Inflammatory macrophage treated with lipopolysaccharide for 4 hours (primary cell): ENCODE measurements around the gene SLC25A12.
A peak's percentile ranks its signal among the peaks of the same experiment; 100 is the strongest.

Experiments
- DNase-seq: peaks from one replicate; pipeline ENCODE4 v3.0.0-alpha.2; 2020

SLC25A12 gene

GRCh38 chr2:171889333-171889732 is 4.7 kb downstream of the SLC25A12 start:
- DNase-seq = no peak

GRCh38 chr2:171883275-171883893 is 10.7 kb downstream of the SLC25A12 start:
- no peak for DNase-seq

- DNase-seq = no peak
Measured at GRCh38 chr2:171882089-171882769, 11.8 kb downstream of the SLC25A12 start.

DNA sequence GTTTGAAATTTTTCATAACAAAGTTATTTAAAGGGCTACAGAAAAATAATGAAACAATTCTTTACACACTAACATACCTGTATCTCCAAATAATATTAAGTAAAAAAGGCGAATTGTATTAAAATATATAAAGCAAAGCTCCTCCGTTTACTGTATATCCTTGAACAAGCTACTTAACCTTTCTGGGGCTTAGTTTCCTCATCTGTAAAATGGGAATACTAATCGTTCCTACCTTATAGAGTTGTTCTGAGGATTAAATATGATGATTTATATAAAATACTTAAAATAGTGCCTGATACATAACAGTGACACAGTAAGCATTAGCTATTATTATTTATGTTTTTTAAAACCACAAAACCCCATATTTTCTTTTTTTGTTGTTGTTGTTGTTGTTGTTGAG is 13.3 kb downstream of the SLC25A12 start:
- no peak for DNase-seq

DNA sequence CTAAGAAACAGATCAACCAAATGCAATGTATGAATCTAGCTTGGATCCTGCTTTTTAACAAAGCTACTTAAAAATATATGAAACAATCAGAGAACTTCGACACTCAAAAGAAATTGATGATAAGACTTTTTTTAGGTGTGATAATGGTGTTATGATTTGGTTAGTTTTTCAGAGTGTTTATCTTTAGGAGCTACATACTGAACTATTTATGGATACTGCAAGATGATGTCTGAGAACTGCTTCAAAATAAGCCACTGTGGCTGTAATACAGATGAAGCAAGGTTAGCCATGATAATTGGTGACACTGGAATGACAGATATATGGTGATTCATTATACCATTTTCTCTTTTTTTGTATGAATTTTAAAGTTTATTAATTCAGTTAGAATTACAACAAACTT is 14.2 kb downstream of the SLC25A12 start:
- no peak for DNase-seq

GRCh38 chr2:171878481-171878993 is 15.5 kb downstream of the SLC25A12 start:
- no peak for DNase-seq

GRCh38 chr2:171874963-171875362 is 19.1 kb downstream of the SLC25A12 start:
- no peak for DNase-seq

- DNase-seq = no peak
Measured at GRCh38 chr2:171874517-171874916, 19.5 kb downstream of the SLC25A12 start.

DNA sequence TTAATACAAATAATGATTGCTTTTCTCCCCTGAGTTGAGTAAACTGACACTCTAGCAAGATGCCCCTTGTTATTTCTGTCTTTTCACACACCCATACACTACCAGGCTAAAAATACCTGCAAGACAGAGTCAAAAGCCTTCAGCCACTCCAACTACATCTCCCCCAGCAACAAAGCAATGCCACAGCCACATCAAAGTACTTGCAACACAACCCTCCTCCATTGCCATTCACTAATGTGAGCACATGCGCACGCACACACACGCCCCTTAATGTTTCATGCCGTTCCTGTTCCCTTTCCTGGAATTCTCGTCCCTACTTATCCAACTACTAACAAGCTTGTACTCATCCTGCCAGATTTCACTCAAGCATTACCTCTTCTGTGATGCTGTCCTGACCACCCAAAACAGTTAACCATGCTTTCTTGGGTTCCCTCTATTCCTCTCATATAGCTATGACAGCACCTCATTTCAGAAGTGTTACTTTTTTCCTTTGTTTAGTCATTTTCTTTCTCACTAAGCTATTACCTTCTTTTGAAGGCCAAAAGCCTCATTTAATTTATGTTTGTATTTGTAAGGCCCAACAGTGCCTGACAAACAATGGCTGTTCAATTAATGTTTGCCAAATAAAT is 29.6 kb downstream of the SLC25A12 start:
- no peak for DNase-seq

- no peak for DNase-seq
Measured at GRCh38 chr2:171862501-171862900, 31.5 kb downstream of the SLC25A12 start.

- no peak for DNase-seq
Measured at GRCh38 chr2:171858397-171858958, 35.6 kb downstream of the SLC25A12 start.

GRCh38 chr2:171855401-171855800 is 38.6 kb downstream of the SLC25A12 start:
- DNase-seq = no peak

DNA sequence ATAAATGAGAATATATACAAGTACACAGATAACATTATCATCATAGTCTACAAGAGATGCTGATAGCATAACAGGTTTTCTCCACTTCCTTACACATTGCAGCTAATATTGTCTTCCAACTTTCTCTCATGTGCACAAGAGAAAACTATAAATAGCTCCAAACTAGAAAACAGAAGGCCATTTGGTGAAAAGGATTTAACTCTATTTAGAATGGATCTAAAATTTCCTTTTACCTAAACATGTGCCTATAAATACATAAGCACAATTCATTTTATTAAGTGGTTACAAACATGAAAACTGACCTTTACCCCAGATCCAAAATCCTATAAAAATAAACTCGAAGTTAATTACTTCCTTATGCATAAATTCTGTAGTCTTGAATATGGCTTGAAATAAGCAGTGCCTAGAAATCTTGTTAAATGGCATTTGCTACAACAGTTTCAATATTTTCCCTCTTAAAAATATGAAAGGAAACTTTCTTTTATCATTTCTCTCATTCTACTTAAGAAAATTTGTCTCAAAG is 41.6 kb downstream of the SLC25A12 start:
- DNase-seq = no peak

- peak; percentile 49 for DNase-seq
Measured at GRCh38 chr2:171847627-171848026, 46.4 kb downstream of the SLC25A12 start.

- peak; percentile 49 for DNase-seq
Measured at GRCh38 chr2:171846894-171847293, 47.1 kb downstream of the SLC25A12 start.

DNA sequence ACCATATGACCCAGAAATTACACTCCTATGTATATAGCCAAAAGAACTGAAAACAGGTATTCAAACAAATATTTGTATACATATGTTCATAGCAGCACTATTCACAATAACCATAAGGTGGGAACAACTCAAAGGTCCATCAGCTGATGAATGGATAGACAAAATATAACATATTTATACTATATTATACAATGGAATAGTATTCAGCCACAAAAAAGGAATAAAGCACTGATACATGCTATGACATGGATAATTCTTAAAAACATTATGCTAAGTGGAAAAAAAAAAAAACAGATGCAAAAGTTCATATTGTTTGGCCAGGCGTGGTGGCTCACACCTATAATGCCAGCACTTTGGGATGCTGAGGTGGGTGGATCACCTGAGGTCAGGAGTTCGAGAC is 52.0 kb downstream of the SLC25A12 start:
- DNase-seq = no peak

GRCh38 chr2:171837736-171838135 is 56.3 kb downstream of the SLC25A12 start:
- no peak for DNase-seq

DNA sequence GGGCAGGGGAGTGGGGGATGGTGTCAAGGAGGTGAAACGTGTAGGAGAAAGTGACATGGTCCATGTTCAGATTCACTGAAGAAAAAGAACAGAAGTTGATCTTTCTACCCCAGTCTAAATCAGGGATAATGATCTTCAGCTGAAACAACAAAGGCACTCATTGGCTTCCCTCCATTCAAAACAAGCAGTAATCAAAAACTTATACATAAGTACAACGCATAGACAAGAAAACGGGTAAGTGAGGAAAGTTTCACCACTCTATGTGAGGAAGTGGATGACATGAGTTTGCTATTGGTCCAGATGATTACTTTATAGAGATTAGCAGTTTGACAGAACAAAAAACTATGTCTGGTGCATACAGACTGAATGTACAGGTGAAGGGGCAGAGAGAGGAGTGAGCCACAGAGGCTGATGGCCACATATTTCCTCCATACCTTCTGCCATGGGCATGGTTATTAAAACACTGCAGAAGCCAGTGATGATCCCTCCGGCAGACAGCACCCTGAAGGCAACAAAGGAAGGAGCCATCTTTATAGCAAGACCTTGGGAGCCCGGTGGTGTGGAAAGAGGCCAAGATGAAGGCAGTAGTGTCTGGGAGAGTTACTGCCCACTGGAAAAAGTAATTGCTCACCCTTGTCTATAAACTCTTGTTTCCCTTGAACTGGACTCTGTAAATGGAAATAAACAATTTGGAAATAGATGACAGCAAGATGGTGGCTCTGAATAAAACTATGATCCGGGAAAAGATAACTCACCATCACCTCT is 57.7 kb downstream of the SLC25A12 start:
- no peak for DNase-seq

GRCh38 chr2:171835386-171835785 is 58.7 kb downstream of the SLC25A12 start:
- DNase-seq = no peak

DNA sequence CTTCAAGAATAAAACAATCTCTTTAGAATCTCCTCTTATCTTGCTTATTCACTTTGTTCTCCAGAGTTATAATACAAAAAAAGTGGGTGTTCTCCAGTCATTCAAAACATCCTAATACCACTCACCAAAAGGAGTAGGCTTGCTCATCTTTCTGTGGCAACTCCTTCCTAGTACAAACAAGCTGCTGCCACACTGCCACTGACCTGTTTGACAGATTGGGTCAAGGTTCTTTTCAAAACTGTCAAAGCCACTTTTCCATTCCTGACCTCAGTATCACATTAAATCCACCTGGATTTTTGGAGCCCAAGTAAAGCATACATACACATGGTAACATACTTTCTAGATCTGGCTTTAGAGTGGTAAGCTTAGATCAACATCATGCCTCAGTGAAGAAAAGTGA is 59.8 kb downstream of the SLC25A12 start:
- DNase-seq = no peak

- no peak for DNase-seq
Measured at GRCh38 chr2:171832489-171832888, 61.6 kb downstream of the SLC25A12 start.

DNA sequence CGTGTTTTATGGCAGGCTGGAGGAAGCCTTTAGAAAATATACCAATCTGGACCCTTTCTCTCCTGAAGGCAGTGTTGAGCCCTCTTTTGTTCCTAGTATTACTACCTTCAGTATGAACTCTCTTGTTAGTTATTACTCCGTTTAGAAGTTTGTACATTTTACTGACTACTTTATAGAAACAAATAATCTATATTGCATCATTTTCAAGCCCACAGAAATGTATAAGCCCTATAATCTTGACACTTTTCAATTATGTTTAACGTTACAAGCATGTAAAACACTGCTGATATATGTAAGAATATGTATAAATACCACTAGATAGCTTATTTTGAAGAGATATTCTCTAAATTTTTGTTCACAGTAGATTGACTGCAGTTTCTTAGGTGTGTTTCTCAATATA is 64.0 kb downstream of the SLC25A12 start:
- DNase-seq = no peak

DNA sequence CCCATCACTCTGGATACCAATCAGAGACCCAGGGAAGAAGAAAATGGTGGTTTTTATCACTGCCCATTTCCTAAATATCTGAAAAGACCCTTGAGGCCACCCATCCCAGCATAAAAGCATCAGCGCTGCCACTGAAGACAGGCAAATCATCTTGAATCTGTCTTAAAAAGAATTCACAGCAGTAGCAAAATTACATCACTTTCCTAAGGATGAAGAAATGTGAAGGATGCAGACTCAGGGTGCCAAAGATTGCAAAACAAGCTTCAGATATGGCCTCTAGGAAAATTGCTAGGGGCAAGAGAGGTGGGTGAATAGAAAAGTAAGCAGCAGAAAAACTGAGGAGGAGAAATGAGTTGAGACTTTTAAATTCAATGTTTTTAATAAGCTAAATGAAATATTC is 70.0 kb downstream of the SLC25A12 start:
- peak; percentile 30 for DNase-seq
